Activated T-helper 17 cell treated with anti-CD3 and anti-CD28 coated beads, Interleukin-2, amount 50 U/mL, for 72 hours (primary cell): Measurements from ENCODE around the gene CDKN2AIP. TPM values are rescaled to one million over a fixed set of nuclear protein-coding genes. Genes with fewer than 3 reads are reported as not detected.
A peak's percentile ranks its signal among the peaks of the same experiment; 100 is the strongest.
"Not testable (repeated sequence)": the region's sequence is repeated elsewhere in the genome, so short reads cannot be mapped to it uniquely, and the experiment has no call there.

Experiments
- ATAC-seq: fragments of 150-1000 bp; cut with Tn5 transposase; replicated peaks from 2 replicates; pipeline ENCODE4 v1.10.0; 2021; ENCODE audit warnings: mild to moderate bottlenecking, moderate library complexity
- H3K27ac Mint-ChIP-seq: one replicate; pipeline ENCODE4 v1.8.0; 2022; ENCODE audit warnings: mixed read lengths
- H3K27me3 Mint-ChIP-seq: one replicate; pipeline ENCODE4 v1.8.0; 2022; ENCODE audit warnings: mixed read lengths
- H3K36me3 Mint-ChIP-seq: one replicate; pipeline ENCODE4 v1.8.0; 2022; ENCODE audit warnings: low read depth, mild to moderate bottlenecking, mixed read lengths
- H3K4me1 Mint-ChIP-seq: one replicate; pipeline ENCODE4 v1.8.0; 2022; ENCODE audit warnings: mixed read lengths
- H3K4me3 Mint-ChIP-seq: one replicate; pipeline ENCODE4 v1.8.0; 2022; ENCODE audit warnings: mild to moderate bottlenecking, mixed read lengths
- H3K9me3 Mint-ChIP-seq: one replicate; pipeline ENCODE4 v1.8.0; 2022; ENCODE audit warnings: mixed read lengths
- total RNA-seq, 2 donors: library from RNA; stranded (reverse); gene quantifications; one replicate each; pipeline ENCODE4 v1.2.3, GENCODE V29; 2022

CDKN2AIP gene
- total RNA-seq, 2 donors from 2014 or later, result 16.3 to 32.2 TPM

GRCh38 chr4:183430994-183431347 lies 13.5 kb upstream of the CDKN2AIP start:
- Mint-ChIP-seq H3K27ac (peak overlapping the region; percentile 88), H3K4me1 (peaks cover 22% of the 10 kb centered on the region), H3K4me3 (peak overlapping the region; percentile 62), H3K27me3 (no peaks in the 10 kb centered on the region), H3K9me3 (no peaks in the 10 kb centered on the region), H3K36me3 (no peaks in the 10 kb centered on the region)
- peak; percentile 26 for ATAC-seq

GRCh38 chr4:183431614-183432013 lies 12.8 kb upstream of the CDKN2AIP start:
- H3K27me3 Mint-ChIP-seq, result no peaks in the 10 kb centered on the region
- H3K27ac Mint-ChIP-seq, result no peak overlapping the region
- peaks cover 20% of the 10 kb centered on the region for H3K4me1 Mint-ChIP-seq
- ATAC-seq, result no peak
- H3K4me3 Mint-ChIP-seq, result no peak overlapping the region
- no peaks in the 10 kb centered on the region for H3K9me3 Mint-ChIP-seq
- no peaks in the 10 kb centered on the region for H3K36me3 Mint-ChIP-seq

- H3K4me3 Mint-ChIP-seq, H3K36me3 Mint-ChIP-seq, H3K9me3 Mint-ChIP-seq, ATAC-seq, H3K27ac Mint-ChIP-seq, H3K27me3 Mint-ChIP-seq: not testable (repeated sequence)
- H3K4me1 Mint-ChIP-seq, result peaks cover 16% of the 10 kb centered on the region
Measured at GRCh38 chr4:183433183-183433582, 11.3 kb upstream of the CDKN2AIP start.

GRCh38 chr4:183434264-183434663 lies 10.2 kb upstream of the CDKN2AIP start:
- no peaks in the 10 kb centered on the region for H3K27me3 Mint-ChIP-seq
- H3K9me3 Mint-ChIP-seq, result no peaks in the 10 kb centered on the region
- H3K27ac Mint-ChIP-seq, result no peak overlapping the region
- H3K4me1 Mint-ChIP-seq, result peaks cover 20% of the 10 kb centered on the region
- no peak overlapping the region for H3K4me3 Mint-ChIP-seq
- H3K36me3 Mint-ChIP-seq, result no peaks in the 10 kb centered on the region
- no peak for ATAC-seq

- H3K4me1 Mint-ChIP-seq, result peaks cover 20% of the 10 kb centered on the region
- H3K27ac Mint-ChIP-seq, result no peak overlapping the region
- no peak overlapping the region for H3K4me3 Mint-ChIP-seq
- no peaks in the 10 kb centered on the region for H3K9me3 Mint-ChIP-seq
- no peaks in the 10 kb centered on the region for H3K36me3 Mint-ChIP-seq
- ATAC-seq, result no peak
- H3K27me3 Mint-ChIP-seq, result no peaks in the 10 kb centered on the region
Measured at GRCh38 chr4:183434666-183435190, 9.7 kb upstream of the CDKN2AIP start.

GRCh38 chr4:183435803-183436202 lies 8.6 kb upstream of the CDKN2AIP start:
- Mint-ChIP-seq H3K4me3 (no peak overlapping the region), H3K27ac (no peak overlapping the region), H3K4me1 (peaks cover 14% of the 10 kb centered on the region), H3K27me3 (no peaks in the 10 kb centered on the region), H3K36me3 (no peaks in the 10 kb centered on the region), H3K9me3 (no peaks in the 10 kb centered on the region)
- ATAC-seq, result no peak

GRCh38 chr4:183436417-183436816 lies 8.0 kb upstream of the CDKN2AIP start:
- Mint-ChIP-seq H3K4me1 (peaks cover 12% of the 10 kb centered on the region), H3K27me3 (no peaks in the 10 kb centered on the region), H3K27ac (no peak overlapping the region), H3K9me3 (no peaks in the 10 kb centered on the region), H3K36me3 (no peaks in the 10 kb centered on the region), H3K4me3 (no peak overlapping the region)
- ATAC-seq, result no peak

- Mint-ChIP-seq H3K9me3 (no peaks in the 10 kb centered on the region), H3K4me1 (peaks cover 12% of the 10 kb centered on the region), H3K36me3 (no peaks in the 10 kb centered on the region), H3K27me3 (no peaks in the 10 kb centered on the region), H3K4me3 (no peak overlapping the region), H3K27ac (no peak overlapping the region)
- no peak for ATAC-seq
Measured at GRCh38 chr4:183437452-183437851, 7.0 kb upstream of the CDKN2AIP start.

GRCh38 chr4:183438458-183439113 lies 5.8 kb upstream of the CDKN2AIP start:
- Mint-ChIP-seq H3K9me3 (no peaks in the 10 kb centered on the region), H3K27me3 (no peaks in the 10 kb centered on the region), H3K4me3 (no peak overlapping the region), H3K27ac (no peak overlapping the region), H3K4me1 (peaks cover 12% of the 10 kb centered on the region), H3K36me3 (no peaks in the 10 kb centered on the region)
- peak; percentile 79 for ATAC-seq

GRCh38 chr4:183441276-183441675 lies 3.2 kb upstream of the CDKN2AIP start:
- Mint-ChIP-seq H3K4me3 (no peak overlapping the region), H3K36me3 (peaks cover 19% of the 10 kb centered on the region), H3K27ac (peak overlapping the region; percentile 2), H3K4me1 (peaks cover 13% of the 10 kb centered on the region), H3K27me3 (no peaks in the 10 kb centered on the region), H3K9me3 (no peaks in the 10 kb centered on the region)
- no peak for ATAC-seq

- H3K9me3 Mint-ChIP-seq, result no peaks in the 10 kb centered on the region
- peaks cover 43% of the 10 kb centered on the region for H3K36me3 Mint-ChIP-seq
- ATAC-seq, result peak; percentile 24
- no peaks in the 10 kb centered on the region for H3K27me3 Mint-ChIP-seq
- peaks cover 17% of the 10 kb centered on the region for H3K4me1 Mint-ChIP-seq
- peak overlapping the region; percentile 78 for H3K27ac Mint-ChIP-seq
- H3K4me3 Mint-ChIP-seq, result peak overlapping the region; percentile 95
Measured at GRCh38 chr4:183443655-183444213, 702 bp upstream of the CDKN2AIP start.

GRCh38 chr4:183445097-183445428 lies 627 bp downstream of the CDKN2AIP start:
- ATAC-seq, result no peak
- H3K9me3 Mint-ChIP-seq, result no peaks in the 10 kb centered on the region
- peak overlapping the region; percentile 95 for H3K4me3 Mint-ChIP-seq
- H3K27ac Mint-ChIP-seq, result peak overlapping the region; percentile 94
- no peaks in the 10 kb centered on the region for H3K27me3 Mint-ChIP-seq
- H3K4me1 Mint-ChIP-seq, result peaks cover 22% of the 10 kb centered on the region
- H3K36me3 Mint-ChIP-seq, result peaks cover 57% of the 10 kb centered on the region

GRCh38 chr4:183447646-183448045 lies 3.2 kb downstream of the CDKN2AIP start:
- Mint-ChIP-seq H3K4me3 (peak overlapping the region; percentile 95), H3K36me3 (peaks cover 82% of the 10 kb centered on the region), H3K9me3 (no peaks in the 10 kb centered on the region), H3K27me3 (no peaks in the 10 kb centered on the region), H3K4me1 (peaks cover 22% of the 10 kb centered on the region), H3K27ac (peak overlapping the region; percentile 51)
- ATAC-seq, result no peak

- no peak for ATAC-seq
- Mint-ChIP-seq H3K36me3 (peaks cover 90% of the 10 kb centered on the region), H3K9me3 (no peaks in the 10 kb centered on the region), H3K4me3 (peak overlapping the region; percentile 95), H3K27me3 (no peaks in the 10 kb centered on the region), H3K27ac (peak overlapping the region; percentile 36), H3K4me1 (peaks cover 22% of the 10 kb centered on the region)
Measured at GRCh38 chr4:183448436-183448835, 4.0 kb downstream of the CDKN2AIP start.

GRCh38 chr4:183449193-183449882 lies 4.9 kb downstream of the CDKN2AIP start:
- no peak for ATAC-seq
- no peaks in the 10 kb centered on the region for H3K9me3 Mint-ChIP-seq
- no peak overlapping the region for H3K27ac Mint-ChIP-seq
- H3K4me1 Mint-ChIP-seq, result peaks cover 22% of the 10 kb centered on the region
- peaks cover 91% of the 10 kb centered on the region for H3K36me3 Mint-ChIP-seq
- H3K27me3 Mint-ChIP-seq, result no peaks in the 10 kb centered on the region
- H3K4me3 Mint-ChIP-seq, result no peak overlapping the region
